HCT116 (cell line): ENCODE results near the gene HSPA9. TPM values are rescaled to one million over a fixed set of nuclear protein-coding genes. Genes with fewer than 3 reads are reported as not detected.

Experiments used
- ATAC-seq: fragments of 200-7000 bp; cut with Tn5 transposase; 2 replicates; pipeline ENCODE4 v1.9.1; 2020; ENCODE audit warnings: mild to moderate bottlenecking, moderate library complexity
- BruUV-seq: library from RNA; stranded (reverse); fragments of 400-500 nt; replicated peaks from 2 replicates; lab custom pipeline; 2021; lab: Mats Ljungman, UMichigan
- CTCF ChIA-PET: fragments of 300-600 bp; sonication (Branson Sonifier 250); formaldehyde crosslinking; loops from one replicate; lab custom pipeline; 2021; ENCODE audit warnings: antibody characterized with exemption; lab: Charles Lee
- POLR2A ChIA-PET: fragments of 300-600, 350-600 bp; sonication (Branson Sonifier 250); formaldehyde crosslinking; loops from one replicate; lab custom pipeline; 2021; ENCODE audit warnings: antibody characterized with exemption; lab: Charles Lee
- RAD21 ChIA-PET, 2 experiments: fragments of 300-600 bp; sonication (Branson Sonifier 250); formaldehyde crosslinking; loops; one replicate each; lab custom pipeline; 2023; ENCODE audit warnings: low total read pairs in 2 of 2; ENCODE audit not compliant: uncharacterized antibody in 2 of 2, unreplicated experiment in 2 of 2, low non-redundant PET in 1 of 2; lab: Charles Lee
- DNase-seq: peaks from one replicate; pipeline ENCODE4 v3.0.0-alpha.2; 2010; ENCODE audit warnings: low read depth, low spot score
- H2AFZ ChIP-seq: fragments of 200-600 bp; shearing (Covaris generic), sonication (generic); 2 replicates; pipeline ENCODE4 v1.6.1; 2017; ENCODE audit warnings: low read depth, mixed run types, mixed read lengths, antibody characterized with exemption, low read length; ENCODE audit not compliant: poor library complexity, severe bottlenecking
- H3K27ac ChIP-seq: 2 replicates; pipeline ENCODE4 v1.5.1; 2012; ENCODE audit warnings: low read depth, low read length
- H3K27me3 ChIP-seq: fragments of 200-600 bp; sonication (generic); 2 replicates; pipeline ENCODE4 v1.6.1; 2016; ENCODE audit warnings: mixed run types, low read length, mixed read lengths; ENCODE audit not compliant: insufficient read depth
- H3K36me3 ChIP-seq, 2 experiments: fragments of 200-500 bp in 1 of 2; fragments of 200-600 bp in 1 of 2; sonication (Bioruptor generic) in 1 of 2; sonication (generic) in 1 of 2; 2 replicates each; pipeline versions ENCODE4 v1.5.1 to v1.6.1; 2014 to 2016; ENCODE audit warnings: low read length in 2 of 2, inconsistent platforms in 1 of 2, mixed read lengths in 1 of 2, mixed run types in 1 of 2; ENCODE audit not compliant: insufficient read depth in 2 of 2, control insufficient read depth in 1 of 2
- H3K4me1 ChIP-seq, 2 experiments: fragments of 200-600 bp in 1 of 2; sonication (generic) in 1 of 2; 2 replicates each; pipeline versions ENCODE4 v1.5.1 to v1.6.1; 2012 to 2017; ENCODE audit warnings: low read length in 2 of 2, inconsistent platforms in 1 of 2, mild to moderate bottlenecking in 1 of 2, mixed read lengths in 1 of 2, mixed run types in 1 of 2, moderate library complexity in 1 of 2; ENCODE audit not compliant: insufficient read depth in 2 of 2, control insufficient read depth in 1 of 2
- H3K4me2 ChIP-seq: fragments of 200-600 bp; sonication (generic); 2 replicates; pipeline ENCODE4 v1.6.1; 2017; ENCODE audit warnings: mixed run types, low read length, mixed read lengths
- H3K4me3 ChIP-seq, 2 experiments: fragments of 200-600 bp in 1 of 2; sonication (generic) in 1 of 2; replicated peaks in 1 of 2; 2 replicates each; pipeline ENCODE4 v1.5.1; 2011 to 2016; ENCODE audit warnings: low read length in 2 of 2, control low read depth in 1 of 2, low read depth in 1 of 2, mild to moderate bottlenecking in 1 of 2, mixed read lengths in 1 of 2, mixed run types in 1 of 2
- H3K79me2 ChIP-seq: fragments of 200-600 bp; sonication (generic); 2 replicates; pipeline ENCODE4 v1.6.1; 2017; ENCODE audit warnings: mild to moderate bottlenecking, mixed run types, low read length, moderate library complexity, mixed read lengths; ENCODE audit not compliant: insufficient read depth
- H3K9ac ChIP-seq: fragments of 200-600 bp; sonication (generic); 2 replicates; pipeline ENCODE4 v1.6.1; 2016; ENCODE audit warnings: low read length, mixed read lengths
- H3K9me2 ChIP-seq: fragments of 200-600 bp; sonication (generic), shearing (Covaris generic); 2 replicates; pipeline ENCODE4 v1.6.1; 2017; ENCODE audit warnings: mixed run types, mild to moderate bottlenecking, moderate library complexity; ENCODE audit not compliant: insufficient read depth
- H3K9me3 ChIP-seq, 2 experiments: fragments of 200-500 bp in 1 of 2; fragments of 200-600 bp in 1 of 2; sonication (Bioruptor generic) in 1 of 2; sonication (generic) in 1 of 2; 2 replicates each; pipeline ENCODE4 v1.6.1; 2014 to 2017; ENCODE audit warnings: low read length in 2 of 2, mixed read lengths in 2 of 2, inconsistent platforms in 1 of 2, low read depth in 1 of 2, mild to moderate bottlenecking in 1 of 2, mixed run types in 1 of 2, moderate library complexity in 1 of 2; ENCODE audit not compliant: control insufficient read depth in 1 of 2, insufficient read depth in 1 of 2
- H4K20me1 ChIP-seq: fragments of 200-600 bp; sonication (generic), shearing (Covaris generic); 2 replicates; pipeline ENCODE4 v1.6.1; 2017; ENCODE audit warnings: mixed run types, mild to moderate bottlenecking, moderate library complexity; ENCODE audit not compliant: insufficient read depth
- ATF3 ChIP-seq: IDR thresholded peaks from 2 replicates; pipeline ENCODE4 v1.6.1; 2012
- CTCF ChIP-seq, 3 experiments: fragments of 200-600 bp in 1 of 3; sonication (generic) in 1 of 3; IDR thresholded peaks in 2 of 3; conservative IDR thresholded peaks in 1 of 3; 2 replicates each; pipeline ENCODE4 v1.5.1; 2012 to 2017; ENCODE audit warnings: low read depth in 2 of 3, low read length in 2 of 3, antibody characterized with exemption in 1 of 3, borderline replicate concordance in 1 of 3, control low read depth in 1 of 3, mild to moderate bottlenecking in 1 of 3, mixed read lengths in 1 of 3, mixed run types in 1 of 3, moderate library complexity in 1 of 3; ENCODE audit not compliant: insufficient read depth in 1 of 3
- EGR1 ChIP-seq: IDR thresholded peaks from 2 replicates; pipeline ENCODE4 v1.6.1; 2012; ENCODE audit warnings: low read depth
- ELF1 ChIP-seq: IDR thresholded peaks from 2 replicates; pipeline ENCODE4 v1.6.1; 2012; ENCODE audit warnings: low read depth, borderline replicate concordance
- EZH2phosphoT487 ChIP-seq: fragments of 200-600 bp; IDR thresholded peaks from 2 replicates; pipeline ENCODE4 v1.6.1; 2018; ENCODE audit warnings: antibody characterized with exemption, borderline replicate concordance
- FOSL1 ChIP-seq: IDR thresholded peaks from 2 replicates; pipeline ENCODE4 v1.6.1; 2012; ENCODE audit warnings: low read depth
- JUND ChIP-seq: IDR thresholded peaks from 2 replicates; pipeline ENCODE4 v1.6.1; 2012
- POLR2AphosphoS5 ChIP-seq: IDR thresholded peaks from 2 replicates; pipeline ENCODE4 v1.6.1; 2011; ENCODE audit warnings: mild to moderate bottlenecking, low read depth, low read length, moderate library complexity
- SP1 ChIP-seq: IDR thresholded peaks from 2 replicates; pipeline ENCODE4 v1.6.1; 2012; ENCODE audit warnings: low read depth
- SRF ChIP-seq: IDR thresholded peaks from 2 replicates; pipeline ENCODE4 v1.6.1; 2012; ENCODE audit warnings: low read depth
- YY1 ChIP-seq: IDR thresholded peaks from 2 replicates; pipeline ENCODE4 v1.6.1; 2011; ENCODE audit warnings: low read length, low read depth, moderate library complexity, mild to moderate bottlenecking; ENCODE audit not compliant: insufficient replicate concordance; ENCODE audit errors: extremely low read depth
- ZBTB33 ChIP-seq: IDR thresholded peaks from 2 replicates; pipeline ENCODE4 v1.6.1; 2011; ENCODE audit warnings: mild to moderate bottlenecking, low read length, moderate library complexity; ENCODE audit not compliant: insufficient replicate concordance; ENCODE audit errors: extremely low read depth
- intact Hi-C: fragments of 100-400 bp; cut with micrococcal nuclease; formaldehyde crosslinking; loops from 2 replicates; pipeline ENCODE4 v1.10.0; 2022
- total RNA-seq: library from RNA; stranded (reverse); gene quantifications from one replicate; pipeline ENCODE4 v1.2.1, GENCODE V29; 2021; ENCODE audit not compliant: unreplicated experiment
- TF ChIP-seq, protein P1 (sequence below): IDR thresholded peaks from 2 replicates; pipeline ENCODE4 v1.6.1; 2012; ENCODE audit warnings: low read depth
- TF ChIP-seq, protein P2 (sequence below): IDR thresholded peaks from 2 replicates; pipeline ENCODE4 v1.6.1; 2012

Gene HSPA9
- total RNA-seq, 1 experiment from 2014 or later = 486 TPM

GRCh38 chr5:138563340-138564118, 11.7 kb downstream of the HSPA9 start (continued):
- TF ChIP-seq ATF3 (no peak), EZH2phosphoT487 (no peak), EGR1 (no peak), POLR2AphosphoS5 (no peak; the same call in 1 of the 2 replicates), FOSL1 (no peak), ELF1 (no peak)
- TF ChIP-seq, all 23 proteins: peak for 0

- no TSS peak for BruUV-seq
- intact Hi-C loops = no loop called here
- POLR2A ChIA-PET = no interaction called here
- TF ChIP-seq FOSL1 (no peak), CTCF (IDR thresholded peaks at IDR 0.05 in 2 of 3, conservative IDR thresholded peaks at IDR 0.05 in 1 of 3; ENCODE audit: borderline replicate concordance in 1 of 3, insufficient read depth in 1 of 3, low read depth in 2 of 3, low read length in 2 of 3) (no peak), YY1 (no peak), EGR1 (no peak), JUND (no peak), EZH2phosphoT487 (no peak), ATF3 (no peak), POLR2AphosphoS5 (no peak), SP1 (no peak), ELF1 (no peak), SRF (no peak), ZBTB33 (no peak)
- TF ChIP-seq, protein P1, sequence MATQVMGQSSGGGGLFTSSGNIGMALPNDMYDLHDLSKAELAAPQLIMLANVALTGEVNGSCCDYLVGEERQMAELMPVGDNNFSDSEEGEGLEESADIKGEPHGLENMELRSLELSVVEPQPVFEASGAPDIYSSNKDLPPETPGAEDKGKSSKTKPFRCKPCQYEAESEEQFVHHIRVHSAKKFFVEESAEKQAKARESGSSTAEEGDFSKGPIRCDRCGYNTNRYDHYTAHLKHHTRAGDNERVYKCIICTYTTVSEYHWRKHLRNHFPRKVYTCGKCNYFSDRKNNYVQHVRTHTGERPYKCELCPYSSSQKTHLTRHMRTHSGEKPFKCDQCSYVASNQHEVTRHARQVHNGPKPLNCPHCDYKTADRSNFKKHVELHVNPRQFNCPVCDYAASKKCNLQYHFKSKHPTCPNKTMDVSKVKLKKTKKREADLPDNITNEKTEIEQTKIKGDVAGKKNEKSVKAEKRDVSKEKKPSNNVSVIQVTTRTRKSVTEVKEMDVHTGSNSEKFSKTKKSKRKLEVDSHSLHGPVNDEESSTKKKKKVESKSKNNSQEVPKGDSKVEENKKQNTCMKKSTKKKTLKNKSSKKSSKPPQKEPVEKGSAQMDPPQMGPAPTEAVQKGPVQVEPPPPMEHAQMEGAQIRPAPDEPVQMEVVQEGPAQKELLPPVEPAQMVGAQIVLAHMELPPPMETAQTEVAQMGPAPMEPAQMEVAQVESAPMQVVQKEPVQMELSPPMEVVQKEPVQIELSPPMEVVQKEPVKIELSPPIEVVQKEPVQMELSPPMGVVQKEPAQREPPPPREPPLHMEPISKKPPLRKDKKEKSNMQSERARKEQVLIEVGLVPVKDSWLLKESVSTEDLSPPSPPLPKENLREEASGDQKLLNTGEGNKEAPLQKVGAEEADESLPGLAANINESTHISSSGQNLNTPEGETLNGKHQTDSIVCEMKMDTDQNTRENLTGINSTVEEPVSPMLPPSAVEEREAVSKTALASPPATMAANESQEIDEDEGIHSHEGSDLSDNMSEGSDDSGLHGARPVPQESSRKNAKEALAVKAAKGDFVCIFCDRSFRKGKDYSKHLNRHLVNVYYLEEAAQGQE = no peak
- TF ChIP-seq, protein P2, sequence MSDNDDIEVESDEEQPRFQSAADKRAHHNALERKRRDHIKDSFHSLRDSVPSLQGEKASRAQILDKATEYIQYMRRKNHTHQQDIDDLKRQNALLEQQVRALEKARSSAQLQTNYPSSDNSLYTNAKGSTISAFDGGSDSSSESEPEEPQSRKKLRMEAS = no peak
These were observed 14.2 kb downstream of the HSPA9 start for GRCh38 chr5:138560971-138561370.

More at GRCh38 chr5:138560971-138561370, 14.2 kb downstream of the HSPA9 start:
- H3K9me2 ChIP-seq = no peaks in the 10 kb centered on the region
- H3K79me2 ChIP-seq = peaks cover 96% of the 10 kb centered on the region
- peaks cover 38% of the 10 kb centered on the region; the same call in 1 of the 2 replicates for H4K20me1 ChIP-seq
- ChIA-PET RAD21 (no interaction called here), CTCF (no interaction called here)
- H2AFZ ChIP-seq = no peak overlapping the region
- no peak overlapping the region for H3K4me2 ChIP-seq
- no peaks in the 10 kb centered on the region for H3K27me3 ChIP-seq
- no peak overlapping the region for H3K27ac ChIP-seq
- no peak for DNase-seq
- H3K36me3 ChIP-seq = peaks cover 77 to 84% of the 10 kb centered on the region in 2 experiments
- ATAC-seq = no peak
- H3K4me1 ChIP-seq = no peaks in the 10 kb centered on the region
- no peak overlapping the region for H3K4me3 ChIP-seq
- H3K9ac ChIP-seq = no peak overlapping the region
- H3K9me3 ChIP-seq = no peaks in the 10 kb centered on the region
